NCI-H2107 treated with DMSO at 0.1 percent for 48 hours (cell line): ENCODE measurements around the gene HCN3.
"Not testable (repeated sequence)": the region's sequence is repeated elsewhere in the genome, so short reads cannot be mapped to it uniquely, and the experiment has no call there.

Experiments used
- DNase-seq: peaks from one replicate; lab custom pipeline; 2025; ENCODE audit not compliant: unreplicated experiment; lab: John Stamatoyannopoulos, UW

HCN3 gene

DNA sequence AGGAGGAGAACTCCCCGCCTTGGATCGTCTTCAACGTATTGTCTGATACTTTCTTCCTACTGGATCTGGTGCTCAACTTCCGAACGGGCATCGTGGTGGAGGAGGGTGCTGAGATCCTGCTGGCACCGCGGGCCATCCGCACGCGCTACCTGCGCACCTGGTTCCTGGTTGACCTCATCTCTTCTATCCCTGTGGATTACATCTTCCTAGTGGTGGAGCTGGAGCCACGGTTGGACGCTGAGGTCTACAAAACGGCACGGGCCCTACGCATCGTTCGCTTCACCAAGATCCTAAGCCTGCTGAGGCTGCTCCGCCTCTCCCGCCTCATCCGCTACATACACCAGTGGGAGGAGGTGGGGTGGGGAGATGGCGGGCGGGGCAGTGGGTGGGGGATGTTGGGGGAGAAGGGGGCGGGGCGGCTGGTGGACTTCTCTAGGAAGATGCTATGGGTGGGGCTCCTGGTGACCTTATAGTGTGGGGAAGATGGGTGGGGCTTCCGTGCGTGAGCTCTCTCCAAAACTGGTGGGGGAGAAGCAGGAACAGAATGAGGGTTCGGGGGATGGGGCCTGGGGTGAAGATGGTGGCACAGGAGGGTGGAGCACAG is 5.3 kb downstream of the HCN3 start:
- DNase-seq = no peak

- DNase-seq = no peak
Measured at GRCh38 chr1:155284476-155284875, 7.2 kb downstream of the HCN3 start.

DNA sequence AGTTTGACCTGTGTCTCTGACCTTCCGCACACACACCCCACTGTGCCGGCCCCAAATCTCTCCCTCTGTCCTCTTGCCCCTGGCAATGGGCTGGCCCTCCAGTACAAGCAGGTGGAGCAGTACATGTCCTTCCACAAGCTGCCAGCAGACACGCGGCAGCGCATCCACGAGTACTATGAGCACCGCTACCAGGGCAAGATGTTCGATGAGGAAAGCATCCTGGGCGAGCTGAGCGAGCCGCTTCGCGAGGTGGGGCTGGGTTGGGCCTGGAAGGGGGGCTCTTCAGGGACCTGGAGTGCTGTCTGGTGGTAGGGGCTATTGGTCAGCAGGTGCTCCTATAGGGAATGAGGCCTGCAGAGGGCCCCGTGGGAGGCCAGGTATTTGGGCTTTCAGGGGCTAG is 7.8 kb downstream of the HCN3 start:
- DNase-seq = no peak

DNA sequence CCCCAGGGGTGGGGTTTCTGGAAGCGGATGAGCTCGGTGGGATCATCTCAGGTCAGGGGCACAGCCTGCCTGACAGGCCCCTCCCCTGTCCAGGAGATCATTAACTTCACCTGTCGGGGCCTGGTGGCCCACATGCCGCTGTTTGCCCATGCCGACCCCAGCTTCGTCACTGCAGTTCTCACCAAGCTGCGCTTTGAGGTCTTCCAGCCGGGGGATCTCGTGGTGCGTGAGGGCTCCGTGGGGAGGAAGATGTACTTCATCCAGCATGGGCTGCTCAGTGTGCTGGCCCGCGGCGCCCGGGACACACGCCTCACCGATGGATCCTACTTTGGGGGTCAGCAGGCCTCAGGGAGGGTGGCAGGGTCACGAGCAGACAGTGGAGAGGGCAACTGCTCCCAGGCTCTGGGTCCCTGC is 8.4 kb downstream of the HCN3 start:
- no peak for DNase-seq

DNA sequence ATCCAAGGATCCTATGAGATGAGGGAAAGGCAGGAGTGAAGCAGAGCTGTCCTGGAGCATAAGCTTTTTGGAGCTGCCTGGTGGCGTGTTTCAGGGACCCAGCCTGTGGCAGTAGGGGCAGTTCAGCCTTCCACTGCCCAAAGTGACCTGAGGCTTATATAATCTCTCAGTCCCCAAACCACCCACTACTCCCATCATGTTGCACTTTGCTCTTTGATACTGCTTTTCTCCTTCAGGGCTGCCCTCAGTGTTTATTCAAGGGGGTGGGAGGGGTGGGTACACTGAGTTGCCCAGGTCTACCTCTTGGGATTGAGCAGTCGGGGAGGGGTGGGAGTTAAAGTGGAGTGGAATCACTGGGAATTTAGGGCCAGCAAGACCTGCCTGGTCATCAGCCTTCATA is 9.3 kb downstream of the HCN3 start:
- DNase-seq = no peak

DNA sequence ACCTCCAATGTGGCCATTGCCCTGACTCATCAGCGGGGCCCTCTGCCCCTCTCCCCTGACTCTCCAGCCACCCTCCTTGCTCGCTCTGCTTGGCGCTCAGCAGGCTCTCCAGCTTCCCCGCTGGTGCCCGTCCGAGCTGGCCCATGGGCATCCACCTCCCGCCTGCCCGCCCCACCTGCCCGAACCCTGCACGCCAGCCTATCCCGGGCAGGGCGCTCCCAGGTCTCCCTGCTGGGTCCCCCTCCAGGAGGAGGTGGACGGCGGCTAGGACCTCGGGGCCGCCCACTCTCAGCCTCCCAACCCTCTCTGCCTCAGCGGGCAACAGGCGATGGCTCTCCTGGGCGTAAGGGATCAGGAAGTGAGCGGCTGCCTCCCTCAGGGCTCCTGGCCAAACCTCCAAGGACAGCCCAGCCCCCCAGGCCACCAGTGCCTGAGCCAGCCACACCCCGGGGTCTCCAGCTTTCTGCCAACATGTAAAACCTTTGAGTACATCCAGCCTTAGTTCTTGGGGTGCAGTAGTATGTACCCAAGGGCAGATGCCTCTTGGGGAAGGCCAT is 10.8 kb downstream of the HCN3 start:
- DNase-seq = no peak

GRCh38 chr1:155291006-155291405 is 13.7 kb downstream of the HCN3 start:
- not testable (repeated sequence) for DNase-seq

- DNase-seq = no peak
Measured at GRCh38 chr1:155293086-155293749, 16.0 kb downstream of the HCN3 start.

GRCh38 chr1:155294520-155295182 is 17.4 kb downstream of the HCN3 start:
- no peak for DNase-seq

GRCh38 chr1:155295183-155295941 is 18.1 kb downstream of the HCN3 start:
- no peak for DNase-seq

DNA sequence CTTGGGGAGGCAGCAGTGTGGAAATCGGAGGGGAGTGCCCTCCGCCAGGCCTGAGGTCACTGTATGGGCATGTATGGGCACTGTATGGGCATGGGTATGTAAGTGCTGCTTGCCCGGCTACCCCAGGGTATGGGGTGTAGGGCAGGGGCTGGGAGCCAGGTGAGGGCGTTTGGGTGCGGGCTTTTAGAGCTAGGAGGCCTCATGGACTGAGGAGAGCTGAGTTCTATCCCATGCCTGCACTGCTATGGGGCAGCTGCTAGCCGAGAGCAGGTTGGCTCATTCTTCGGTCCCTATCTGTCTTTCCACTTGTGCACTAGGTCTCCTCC is 18.6 kb downstream of the HCN3 start:
- DNase-seq = no peak

- no peak for DNase-seq
Measured at GRCh38 chr1:155296661-155297060, 19.4 kb downstream of the HCN3 start.

DNA sequence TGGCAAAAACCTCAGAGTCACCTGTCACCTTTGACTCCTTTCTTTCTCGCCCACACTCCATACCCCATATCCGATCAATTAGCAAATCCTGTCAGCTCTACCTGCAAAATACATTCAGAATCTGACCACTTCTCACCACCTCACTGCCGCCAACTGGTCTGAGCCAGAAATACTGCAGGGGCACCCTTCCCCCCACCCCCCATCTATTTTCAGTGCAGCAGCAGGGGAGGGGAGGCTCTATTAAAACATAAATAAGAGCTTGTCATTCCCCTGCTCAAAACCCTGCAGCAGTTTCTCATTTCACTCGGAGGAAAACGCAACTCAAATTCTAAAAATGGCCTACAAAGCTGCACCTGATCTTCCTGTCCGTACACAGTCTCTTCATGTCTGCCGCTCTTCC is 20.1 kb downstream of the HCN3 start:
- no peak for DNase-seq

- DNase-seq = no peak
Measured at GRCh38 chr1:155300024-155300423, 22.8 kb downstream of the HCN3 start.

- DNase-seq = no peak
Measured at GRCh38 chr1:155300553-155301329, 23.5 kb downstream of the HCN3 start.

- DNase-seq = no peak
Measured at GRCh38 chr1:155301342-155301841, 24.1 kb downstream of the HCN3 start, which contains the start of gene PKLR. PKLR (minus strand) TSS chr1:155301438; CDS start chr1:155301395, 43 bp downstream.

- DNase-seq = no peak
Measured at GRCh38 chr1:155304558-155305063, 27.3 kb downstream of the HCN3 start.

GRCh38 chr1:155305881-155306391 is 28.7 kb downstream of the HCN3 start:
- no peak for DNase-seq

- DNase-seq = no peak
Measured at GRCh38 chr1:155307247-155307740, 30.0 kb downstream of the HCN3 start.
